Endothelial cell (in vitro differentiated cells): ENCODE data around the gene ANKRD29. TPM values are rescaled to one million over a fixed set of nuclear protein-coding genes. Genes with fewer than 3 reads are reported as not detected.
"Not testable (repeated sequence)": the region's sequence is repeated elsewhere in the genome, so short reads cannot be mapped to it uniquely, and the experiment has no call there.

ENCODE experiments used
- DNase-seq: peaks from one replicate; pipeline ENCODE4 v3.0.0; 2021; ENCODE audit warnings: low spot score
- H3K27ac Mint-ChIP-seq: one replicate; pipeline ENCODE4 v1.8.0; 2021; ENCODE audit warnings: mixed read lengths, inconsistent platforms; ENCODE audit not compliant: unreplicated experiment
- H3K27me3 Mint-ChIP-seq: one replicate; pipeline ENCODE4 v1.8.0; 2021; ENCODE audit warnings: mild to moderate bottlenecking, moderate library complexity, mixed read lengths, inconsistent platforms; ENCODE audit not compliant: unreplicated experiment
- H3K36me3 Mint-ChIP-seq: one replicate; pipeline ENCODE4 v1.8.0; 2021; ENCODE audit warnings: mild to moderate bottlenecking, low read depth, mixed read lengths, inconsistent platforms; ENCODE audit not compliant: unreplicated experiment
- H3K4me1 Mint-ChIP-seq: one replicate; pipeline ENCODE4 v1.8.0; 2021; ENCODE audit warnings: mild to moderate bottlenecking, mixed read lengths, inconsistent platforms; ENCODE audit not compliant: unreplicated experiment
- H3K4me3 Mint-ChIP-seq: one replicate; pipeline ENCODE4 v1.8.0; 2021; ENCODE audit warnings: mild to moderate bottlenecking, mixed read lengths, inconsistent platforms; ENCODE audit not compliant: unreplicated experiment
- H3K9me3 Mint-ChIP-seq: one replicate; pipeline ENCODE4 v1.8.0; 2021; ENCODE audit warnings: mixed read lengths, inconsistent platforms; ENCODE audit not compliant: unreplicated experiment
- total RNA-seq: library from RNA; stranded (reverse); fragmentation: NEBNext Ultra II Directional; extraction: Animal tissue kit (Norgen Biotek cat#: 25700); gene quantifications from one replicate; pipeline ENCODE4 v1.2.1, GENCODE V29; 2021; ENCODE audit not compliant: unreplicated experiment
- TF ChIP-seq, protein P1 (sequence below): fragments of 200-600 bp; sonication (generic); IDR thresholded peaks from one replicate; pipeline ENCODE4 v1.5.0; 2021; ENCODE audit warnings: antibody characterized with exemption; ENCODE audit not compliant: unreplicated experiment

The ANKRD29 gene
- total RNA-seq, 1 donor from 2014 or later = not detected

DNA sequence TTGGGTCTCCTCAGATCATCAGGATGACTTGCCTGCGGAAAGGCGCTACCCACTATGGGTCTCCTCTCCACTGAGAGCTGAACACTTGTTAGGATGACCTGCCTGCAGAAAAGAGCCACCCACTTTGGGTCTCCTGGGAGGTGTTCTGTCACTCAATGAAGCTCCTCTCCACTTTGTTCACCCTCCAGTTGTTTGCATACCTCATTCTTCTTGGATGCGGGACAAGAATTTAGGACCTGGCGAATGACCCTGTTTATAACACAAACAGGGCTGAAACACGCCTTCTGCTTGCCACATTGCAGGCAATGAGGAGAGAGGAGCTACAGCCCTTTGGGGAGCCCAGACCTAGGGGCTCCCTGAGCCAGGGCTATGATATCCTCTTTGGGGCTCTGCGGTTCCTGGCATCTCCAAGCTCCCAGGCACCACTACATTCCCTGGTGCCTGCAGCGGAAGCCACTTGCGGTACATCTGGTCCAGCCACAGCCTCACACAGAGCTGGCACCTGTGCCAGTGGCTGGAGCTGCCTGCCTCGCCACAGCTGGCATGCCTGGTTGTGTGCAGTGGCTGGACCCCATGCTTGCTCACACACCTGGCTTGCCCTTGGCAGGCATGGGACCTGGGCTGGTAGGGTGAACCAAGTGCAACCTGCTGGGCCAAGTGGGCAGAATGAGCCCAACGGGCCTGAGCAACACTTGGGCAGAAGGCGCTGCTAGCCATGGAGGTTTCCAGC lies 20.6 kb downstream of the ANKRD29 start:
- DNase-seq = no peak
- H3K27ac Mint-ChIP-seq = no peak overlapping the region
- TF ChIP-seq, protein P1, sequence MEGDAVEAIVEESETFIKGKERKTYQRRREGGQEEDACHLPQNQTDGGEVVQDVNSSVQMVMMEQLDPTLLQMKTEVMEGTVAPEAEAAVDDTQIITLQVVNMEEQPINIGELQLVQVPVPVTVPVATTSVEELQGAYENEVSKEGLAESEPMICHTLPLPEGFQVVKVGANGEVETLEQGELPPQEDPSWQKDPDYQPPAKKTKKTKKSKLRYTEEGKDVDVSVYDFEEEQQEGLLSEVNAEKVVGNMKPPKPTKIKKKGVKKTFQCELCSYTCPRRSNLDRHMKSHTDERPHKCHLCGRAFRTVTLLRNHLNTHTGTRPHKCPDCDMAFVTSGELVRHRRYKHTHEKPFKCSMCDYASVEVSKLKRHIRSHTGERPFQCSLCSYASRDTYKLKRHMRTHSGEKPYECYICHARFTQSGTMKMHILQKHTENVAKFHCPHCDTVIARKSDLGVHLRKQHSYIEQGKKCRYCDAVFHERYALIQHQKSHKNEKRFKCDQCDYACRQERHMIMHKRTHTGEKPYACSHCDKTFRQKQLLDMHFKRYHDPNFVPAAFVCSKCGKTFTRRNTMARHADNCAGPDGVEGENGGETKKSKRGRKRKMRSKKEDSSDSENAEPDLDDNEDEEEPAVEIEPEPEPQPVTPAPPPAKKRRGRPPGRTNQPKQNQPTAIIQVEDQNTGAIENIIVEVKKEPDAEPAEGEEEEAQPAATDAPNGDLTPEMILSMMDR = no peak
- H3K4me3 Mint-ChIP-seq = no peak overlapping the region
- H3K9me3 Mint-ChIP-seq = peaks cover 3% of the 10 kb centered on the region
- peaks cover 4% of the 10 kb centered on the region for H3K36me3 Mint-ChIP-seq
- peaks cover 6% of the 10 kb centered on the region for H3K27me3 Mint-ChIP-seq
- H3K4me1 Mint-ChIP-seq = no peaks in the 10 kb centered on the region

DNA sequence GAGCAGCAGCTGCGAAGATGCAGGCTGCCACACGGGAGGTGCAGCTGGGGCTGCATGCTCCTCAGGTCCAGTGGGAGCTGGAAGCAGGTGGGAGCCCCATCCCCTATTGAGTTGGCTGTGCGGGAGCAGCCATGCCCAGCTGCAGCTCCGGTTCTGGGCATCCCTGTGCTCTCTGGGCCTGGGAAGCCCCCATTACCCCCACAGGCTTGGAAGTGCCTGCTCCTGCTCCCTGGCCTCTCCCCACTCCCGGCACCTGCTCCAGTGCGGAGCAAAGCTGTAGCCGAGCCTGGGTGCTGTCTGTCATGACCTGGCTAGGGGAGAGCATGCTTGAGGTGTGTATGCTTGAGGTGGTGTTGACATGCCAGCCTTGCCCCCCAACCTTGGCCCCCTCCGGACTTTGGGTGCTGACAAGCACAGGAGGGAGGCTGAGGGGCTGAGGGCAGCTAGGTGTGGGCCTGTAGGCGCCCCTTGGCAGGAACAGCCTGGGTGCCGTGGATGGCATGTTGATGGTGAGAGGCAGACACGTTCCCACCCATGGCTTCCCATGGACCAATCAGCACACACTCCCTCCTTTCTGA lies 21.5 kb downstream of the ANKRD29 start:
- Mint-ChIP-seq H3K27me3 (peaks cover 6% of the 10 kb centered on the region), H3K9me3 (peaks cover 3% of the 10 kb centered on the region), H3K4me3 (no peak overlapping the region), H3K4me1 (no peaks in the 10 kb centered on the region), H3K36me3 (peaks cover 4% of the 10 kb centered on the region), H3K27ac (no peak overlapping the region)
- no peak for DNase-seq
- TF ChIP-seq, protein P1 = no peak

DNA sequence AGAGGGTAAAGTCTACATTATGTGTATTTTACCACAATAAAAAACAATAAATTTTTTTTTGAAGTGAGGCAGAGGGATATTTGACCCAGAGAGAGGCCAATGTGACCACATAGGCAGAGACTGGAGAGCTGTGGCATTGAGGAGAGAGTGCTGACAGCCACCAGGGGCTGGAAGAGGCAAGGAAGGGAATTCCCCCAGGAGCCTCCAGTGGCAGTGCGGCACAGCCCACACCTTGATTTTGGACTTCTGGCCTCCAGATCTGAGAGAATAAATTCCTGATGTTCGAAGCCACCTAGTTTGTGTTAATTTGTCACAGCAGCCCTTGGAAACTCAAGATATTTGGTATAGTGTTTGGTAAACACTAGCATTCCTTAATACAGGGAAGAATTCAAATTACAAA lies 22.7 kb downstream of the ANKRD29 start:
- Mint-ChIP-seq H3K4me3 (no peak overlapping the region), H3K27ac (no peak overlapping the region), H3K27me3 (peaks cover 6% of the 10 kb centered on the region), H3K9me3 (peaks cover 3% of the 10 kb centered on the region), H3K36me3 (peaks cover 4% of the 10 kb centered on the region), H3K4me1 (no peaks in the 10 kb centered on the region)
- no peak for DNase-seq
- TF ChIP-seq, protein P1 = no peak

DNA sequence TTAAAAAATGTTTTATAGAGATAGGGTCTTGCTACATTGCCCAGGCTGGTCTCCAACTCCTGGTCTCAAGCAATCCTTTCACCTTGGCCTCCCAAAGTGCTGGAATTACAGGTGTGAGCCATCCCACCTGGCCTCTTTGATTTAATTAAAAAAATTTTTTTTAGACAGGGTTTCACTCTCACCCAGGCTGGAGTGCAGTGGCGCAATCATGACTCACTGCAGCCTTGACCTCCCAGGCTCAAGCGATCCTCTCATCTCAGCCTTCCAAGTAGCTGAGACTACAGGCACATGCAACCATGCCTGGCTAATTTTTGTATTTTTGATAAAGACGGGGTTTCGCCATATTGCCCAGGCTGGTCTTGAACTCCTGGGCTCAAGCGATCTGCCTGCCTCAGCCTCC lies 26.3 kb downstream of the ANKRD29 start:
- not testable (repeated sequence) for H3K9me3 Mint-ChIP-seq, H3K36me3 Mint-ChIP-seq, DNase-seq, H3K4me1 Mint-ChIP-seq, H3K27me3 Mint-ChIP-seq, H3K27ac Mint-ChIP-seq, H3K4me3 Mint-ChIP-seq

DNA sequence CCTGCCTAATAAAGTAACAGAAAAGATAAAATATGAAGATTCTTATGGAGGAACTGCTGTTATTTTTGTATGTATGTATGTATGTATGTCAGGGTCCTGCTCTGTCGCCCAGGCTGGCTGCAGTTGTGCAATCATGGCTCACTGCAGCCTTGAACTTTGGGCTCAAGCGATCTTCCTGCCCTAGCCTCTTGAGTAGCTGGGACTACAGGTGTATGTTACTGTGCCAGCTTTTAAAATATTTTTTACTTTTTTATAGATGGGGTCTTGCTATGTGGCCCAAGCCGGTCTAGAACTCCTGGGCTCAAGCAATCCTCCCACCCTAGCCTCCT lies 26.7 kb downstream of the ANKRD29 start:
- H3K27ac Mint-ChIP-seq = no peak overlapping the region
- no peaks in the 10 kb centered on the region for H3K36me3 Mint-ChIP-seq
- no peak overlapping the region for H3K4me3 Mint-ChIP-seq
- H3K9me3 Mint-ChIP-seq = no peaks in the 10 kb centered on the region
- TF ChIP-seq, protein P1 = no peak
- peaks cover 4% of the 10 kb centered on the region for H3K27me3 Mint-ChIP-seq
- H3K4me1 Mint-ChIP-seq = no peaks in the 10 kb centered on the region
- no peak for DNase-seq
